ENCODE measurements around the gene ANXA7.
"Not testable (repeated sequence)": the region's sequence is repeated elsewhere in the genome, so short reads cannot be mapped to it uniquely, and the experiment has no call there.

Gene ANXA7

DNA sequence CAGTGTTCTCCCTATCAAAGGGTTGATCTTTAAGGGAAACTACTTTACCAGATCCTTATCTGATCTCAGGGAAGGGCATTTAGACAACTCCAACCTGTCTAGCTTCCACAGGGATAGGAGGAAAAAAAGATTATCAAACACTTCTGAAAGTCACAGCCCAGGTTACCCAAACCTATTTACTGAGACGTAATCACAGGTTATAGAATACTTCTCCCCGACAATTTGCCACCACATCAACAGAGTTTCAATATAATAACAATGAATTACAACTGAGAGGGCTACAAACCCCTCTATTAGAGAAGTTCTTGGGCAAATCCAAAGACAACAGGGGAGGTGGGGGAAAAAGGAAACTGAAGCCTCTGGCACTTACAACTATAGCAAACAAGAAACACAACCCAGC lies 81.5 kb downstream of the ANXA7 start:
- DNase-seq, result no peak

DNA sequence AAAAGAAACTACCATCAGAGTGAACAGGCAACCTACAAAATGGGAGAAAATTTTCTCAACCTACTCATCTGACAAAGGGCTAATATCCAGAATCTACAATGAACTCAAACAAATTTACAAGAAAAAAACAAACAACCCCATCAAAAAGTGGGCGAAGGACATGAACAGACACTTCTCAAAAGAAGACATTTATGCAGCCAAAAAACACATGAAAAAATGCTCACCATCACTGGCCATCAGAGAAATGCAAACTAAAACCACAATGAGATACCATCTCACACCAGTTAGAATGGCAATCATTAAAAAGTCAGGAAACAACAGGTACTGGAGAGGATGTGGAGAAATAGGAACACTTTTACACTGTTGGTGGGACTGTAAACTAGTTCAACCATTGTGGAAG lies 85.3 kb downstream of the ANXA7 start:
- not testable (repeated sequence) for DNase-seq

DNA sequence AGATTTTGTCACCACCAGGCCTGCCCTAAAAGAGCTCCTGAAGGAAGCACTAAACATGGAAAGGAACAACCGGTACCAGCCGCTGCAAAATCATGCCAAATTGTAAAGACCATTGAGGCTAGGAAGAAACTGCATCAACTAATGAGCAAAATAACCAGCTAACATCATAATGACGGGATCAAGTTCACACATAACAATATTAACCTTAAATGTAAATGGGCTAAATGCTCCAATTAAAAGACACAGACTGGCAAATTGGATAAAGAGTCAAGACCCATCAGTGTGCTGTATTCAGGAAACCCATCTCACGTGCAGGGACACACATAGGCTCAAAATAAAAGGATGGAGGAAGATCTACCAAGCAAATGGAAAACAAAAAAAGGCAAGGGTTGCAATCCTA lies 88.6 kb downstream of the ANXA7 start:
- DNase-seq, result not testable (repeated sequence)

Data from NCI-H510A (cell line).